ENCODE measurements around the gene SERPINA12.

DNA sequence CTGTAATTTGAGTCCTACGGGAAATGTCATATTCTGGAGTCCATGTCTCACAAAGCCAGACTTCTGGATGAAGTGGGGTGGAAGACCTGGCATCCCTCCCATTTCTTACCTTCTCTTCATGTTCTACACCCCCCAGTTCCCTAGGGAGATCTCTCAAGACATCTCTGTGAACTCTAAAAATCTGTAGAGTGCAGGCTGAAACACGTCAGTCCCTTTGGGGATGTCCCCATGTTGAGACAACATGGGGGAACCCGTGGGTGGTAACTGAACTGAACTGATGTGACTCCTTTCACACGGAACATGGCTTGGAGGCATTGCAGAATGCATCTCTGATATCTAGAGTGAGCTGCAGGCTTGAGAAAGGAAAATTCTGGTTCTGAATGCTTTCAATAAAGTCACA, 15.2 kb downstream of the SERPINA12 start:
- TF ChIP-seq, protein P1, sequence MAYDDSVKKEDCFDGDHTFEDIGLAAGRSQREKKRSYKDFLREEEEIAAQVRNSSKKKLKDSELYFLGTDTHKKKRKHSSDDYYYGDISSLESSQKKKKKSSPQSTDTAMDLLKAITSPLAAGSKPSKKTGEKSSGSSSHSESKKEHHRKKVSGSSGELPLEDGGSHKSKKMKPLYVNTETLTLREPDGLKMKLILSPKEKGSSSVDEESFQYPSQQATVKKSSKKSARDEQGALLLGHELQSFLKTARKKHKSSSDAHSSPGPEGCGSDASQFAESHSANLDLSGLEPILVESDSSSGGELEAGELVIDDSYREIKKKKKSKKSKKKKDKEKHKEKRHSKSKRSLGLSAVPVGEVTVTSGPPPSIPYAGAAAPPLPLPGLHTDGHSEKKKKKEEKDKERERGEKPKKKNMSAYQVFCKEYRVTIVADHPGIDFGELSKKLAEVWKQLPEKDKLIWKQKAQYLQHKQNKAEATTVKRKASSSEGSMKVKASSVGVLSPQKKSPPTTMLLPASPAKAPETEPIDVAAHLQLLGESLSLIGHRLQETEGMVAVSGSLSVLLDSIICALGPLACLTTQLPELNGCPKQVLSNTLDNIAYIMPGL (CRISPR knock-in tag; IDR thresholded peaks at IDR 0.05): no peak
- TF ChIP-seq IRF2 (CRISPR knock-in tag; IDR thresholded peaks at IDR 0.05; ENCODE audit: borderline replicate concordance, low read depth) (no peak), TEAD4 (CRISPR knock-in tag; IDR thresholded peaks at IDR 0.05) (no peak), ATF1 (CRISPR knock-in tag; IDR thresholded peaks at IDR 0.05) (no peak), NR3C1 (CRISPR knock-in tag; conservative IDR thresholded peaks at IDR 0.05; ENCODE audit: low read depth) (no peak), ZNF138 (CRISPR knock-in tag; conservative IDR thresholded peaks at IDR 0.05) (no peak), ZNF232 (CRISPR knock-in tag; IDR thresholded peaks at IDR 0.05) (no peak), ZNF423 (CRISPR knock-in tag; IDR thresholded peaks at IDR 0.05) (no peak)
- TF ChIP-seq, protein P2, sequence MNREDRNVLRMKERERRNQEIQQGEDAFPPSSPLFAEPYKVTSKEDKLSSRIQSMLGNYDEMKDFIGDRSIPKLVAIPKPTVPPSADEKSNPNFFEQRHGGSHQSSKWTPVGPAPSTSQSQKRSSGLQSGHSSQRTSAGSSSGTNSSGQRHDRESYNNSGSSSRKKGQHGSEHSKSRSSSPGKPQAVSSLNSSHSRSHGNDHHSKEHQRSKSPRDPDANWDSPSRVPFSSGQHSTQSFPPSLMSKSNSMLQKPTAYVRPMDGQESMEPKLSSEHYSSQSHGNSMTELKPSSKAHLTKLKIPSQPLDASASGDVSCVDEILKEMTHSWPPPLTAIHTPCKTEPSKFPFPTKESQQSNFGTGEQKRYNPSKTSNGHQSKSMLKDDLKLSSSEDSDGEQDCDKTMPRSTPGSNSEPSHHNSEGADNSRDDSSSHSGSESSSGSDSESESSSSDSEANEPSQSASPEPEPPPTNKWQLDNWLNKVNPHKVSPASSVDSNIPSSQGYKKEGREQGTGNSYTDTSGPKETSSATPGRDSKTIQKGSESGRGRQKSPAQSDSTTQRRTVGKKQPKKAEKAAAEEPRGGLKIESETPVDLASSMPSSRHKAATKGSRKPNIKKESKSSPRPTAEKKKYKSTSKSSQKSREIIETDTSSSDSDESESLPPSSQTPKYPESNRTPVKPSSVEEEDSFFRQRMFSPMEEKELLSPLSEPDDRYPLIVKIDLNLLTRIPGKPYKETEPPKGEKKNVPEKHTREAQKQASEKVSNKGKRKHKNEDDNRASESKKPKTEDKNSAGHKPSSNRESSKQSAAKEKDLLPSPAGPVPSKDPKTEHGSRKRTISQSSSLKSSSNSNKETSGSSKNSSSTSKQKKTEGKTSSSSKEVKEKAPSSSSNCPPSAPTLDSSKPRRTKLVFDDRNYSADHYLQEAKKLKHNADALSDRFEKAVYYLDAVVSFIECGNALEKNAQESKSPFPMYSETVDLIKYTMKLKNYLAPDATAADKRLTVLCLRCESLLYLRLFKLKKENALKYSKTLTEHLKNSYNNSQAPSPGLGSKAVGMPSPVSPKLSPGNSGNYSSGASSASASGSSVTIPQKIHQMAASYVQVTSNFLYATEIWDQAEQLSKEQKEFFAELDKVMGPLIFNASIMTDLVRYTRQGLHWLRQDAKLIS (CRISPR knock-in tag; IDR thresholded peaks at IDR 0.05; ENCODE audit: borderline replicate concordance): no peak
- TF ChIP-seq, protein P3, sequence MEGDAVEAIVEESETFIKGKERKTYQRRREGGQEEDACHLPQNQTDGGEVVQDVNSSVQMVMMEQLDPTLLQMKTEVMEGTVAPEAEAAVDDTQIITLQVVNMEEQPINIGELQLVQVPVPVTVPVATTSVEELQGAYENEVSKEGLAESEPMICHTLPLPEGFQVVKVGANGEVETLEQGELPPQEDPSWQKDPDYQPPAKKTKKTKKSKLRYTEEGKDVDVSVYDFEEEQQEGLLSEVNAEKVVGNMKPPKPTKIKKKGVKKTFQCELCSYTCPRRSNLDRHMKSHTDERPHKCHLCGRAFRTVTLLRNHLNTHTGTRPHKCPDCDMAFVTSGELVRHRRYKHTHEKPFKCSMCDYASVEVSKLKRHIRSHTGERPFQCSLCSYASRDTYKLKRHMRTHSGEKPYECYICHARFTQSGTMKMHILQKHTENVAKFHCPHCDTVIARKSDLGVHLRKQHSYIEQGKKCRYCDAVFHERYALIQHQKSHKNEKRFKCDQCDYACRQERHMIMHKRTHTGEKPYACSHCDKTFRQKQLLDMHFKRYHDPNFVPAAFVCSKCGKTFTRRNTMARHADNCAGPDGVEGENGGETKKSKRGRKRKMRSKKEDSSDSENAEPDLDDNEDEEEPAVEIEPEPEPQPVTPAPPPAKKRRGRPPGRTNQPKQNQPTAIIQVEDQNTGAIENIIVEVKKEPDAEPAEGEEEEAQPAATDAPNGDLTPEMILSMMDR (IDR thresholded peaks at IDR 0.05): no peak
- TF ChIP-seq, protein P4, sequence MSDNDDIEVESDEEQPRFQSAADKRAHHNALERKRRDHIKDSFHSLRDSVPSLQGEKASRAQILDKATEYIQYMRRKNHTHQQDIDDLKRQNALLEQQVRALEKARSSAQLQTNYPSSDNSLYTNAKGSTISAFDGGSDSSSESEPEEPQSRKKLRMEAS (CRISPR knock-in tag; IDR thresholded peaks at IDR 0.05): no peak
- TF ChIP-seq, protein P5, sequence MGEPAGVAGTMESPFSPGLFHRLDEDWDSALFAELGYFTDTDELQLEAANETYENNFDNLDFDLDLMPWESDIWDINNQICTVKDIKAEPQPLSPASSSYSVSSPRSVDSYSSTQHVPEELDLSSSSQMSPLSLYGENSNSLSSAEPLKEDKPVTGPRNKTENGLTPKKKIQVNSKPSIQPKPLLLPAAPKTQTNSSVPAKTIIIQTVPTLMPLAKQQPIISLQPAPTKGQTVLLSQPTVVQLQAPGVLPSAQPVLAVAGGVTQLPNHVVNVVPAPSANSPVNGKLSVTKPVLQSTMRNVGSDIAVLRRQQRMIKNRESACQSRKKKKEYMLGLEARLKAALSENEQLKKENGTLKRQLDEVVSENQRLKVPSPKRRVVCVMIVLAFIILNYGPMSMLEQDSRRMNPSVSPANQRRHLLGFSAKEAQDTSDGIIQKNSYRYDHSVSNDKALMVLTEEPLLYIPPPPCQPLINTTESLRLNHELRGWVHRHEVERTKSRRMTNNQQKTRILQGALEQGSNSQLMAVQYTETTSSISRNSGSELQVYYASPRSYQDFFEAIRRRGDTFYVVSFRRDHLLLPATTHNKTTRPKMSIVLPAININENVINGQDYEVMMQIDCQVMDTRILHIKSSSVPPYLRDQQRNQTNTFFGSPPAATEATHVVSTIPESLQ (CRISPR knock-in tag; IDR thresholded peaks at IDR 0.05): no peak
